HG03457 (cell line): ENCODE measurements around the gene C6orf141.
"Not testable (repeated sequence)": the region's sequence is repeated elsewhere in the genome, so short reads cannot be mapped to it uniquely, and the experiment has no call there.

Source experiments
- ATAC-seq: cut with Tn5 transposase; IDR thresholded peaks from one replicate; pipeline ENCODE4 v1.9.1; 2021; ENCODE audit warnings: moderate number of reproducible peaks; ENCODE audit not compliant: unreplicated experiment

C6orf141 gene

DNA sequence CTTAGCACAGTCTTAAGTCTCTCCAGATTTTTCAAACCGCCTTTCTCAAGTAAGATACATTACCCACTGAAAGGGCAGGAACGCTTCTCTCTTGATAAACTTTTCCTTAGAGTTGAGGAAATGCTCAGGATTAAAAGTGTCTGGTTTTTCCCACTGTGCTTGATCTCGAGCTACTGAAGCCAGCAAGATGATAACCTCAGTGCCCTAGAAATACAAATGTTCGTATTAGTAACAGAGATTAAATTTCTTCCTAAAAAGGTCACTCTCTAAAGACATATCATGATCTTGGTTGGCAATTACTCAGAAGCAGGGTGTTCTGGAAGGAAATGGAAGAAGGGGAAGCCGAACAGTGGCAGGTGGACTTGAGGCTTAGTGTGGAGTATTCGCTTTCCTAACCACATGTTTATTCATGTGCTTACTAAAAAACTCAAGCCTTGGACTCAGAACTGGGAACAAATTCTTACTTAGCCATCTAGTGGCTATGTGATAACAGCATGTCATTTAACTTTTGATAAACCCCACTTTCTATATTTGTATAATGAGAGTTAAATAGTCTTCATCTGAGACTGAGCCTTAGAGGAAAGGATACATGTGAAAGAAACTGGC is 20.1 kb downstream of the C6orf141 start:
- no peak for ATAC-seq

DNA sequence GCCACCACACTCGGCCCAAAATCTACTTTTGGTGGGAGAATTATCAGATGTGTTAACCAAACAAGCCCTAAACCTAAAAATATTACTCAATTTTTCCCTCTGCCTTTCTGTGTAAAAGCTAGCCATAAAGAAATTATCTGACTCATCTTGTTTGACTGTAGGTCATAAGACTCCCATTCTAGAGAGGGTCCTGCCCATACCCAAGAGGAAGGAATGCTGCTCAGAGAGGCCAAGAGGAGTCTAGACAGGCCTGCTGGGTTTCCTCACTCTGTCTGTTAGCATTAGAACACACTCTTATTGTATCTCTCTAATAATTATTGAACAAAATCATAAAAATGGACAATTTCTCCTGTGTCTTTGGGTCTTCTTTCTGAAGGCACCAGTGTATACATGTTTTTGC is 26.1 kb downstream of the C6orf141 start:
- ATAC-seq, result no peak

DNA sequence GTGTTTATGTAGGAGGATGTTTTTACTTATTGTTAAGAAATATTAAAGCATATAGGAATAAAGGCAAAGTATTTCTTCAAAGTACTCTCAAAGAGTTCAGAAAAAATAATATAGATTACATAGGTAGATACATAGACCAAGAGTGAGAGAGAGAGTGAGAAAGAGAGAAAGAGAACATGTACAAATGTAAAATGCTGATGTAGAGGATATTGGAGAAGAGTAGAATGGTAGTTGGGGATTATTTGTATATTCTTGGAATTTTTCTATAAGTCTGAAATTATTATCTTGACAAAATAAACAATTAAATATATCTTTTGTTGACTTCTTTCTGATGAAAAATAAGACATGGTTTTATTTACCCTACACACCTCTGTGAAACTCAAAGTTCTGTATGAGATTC is 29.2 kb downstream of the C6orf141 start:
- ATAC-seq, result no peak

DNA sequence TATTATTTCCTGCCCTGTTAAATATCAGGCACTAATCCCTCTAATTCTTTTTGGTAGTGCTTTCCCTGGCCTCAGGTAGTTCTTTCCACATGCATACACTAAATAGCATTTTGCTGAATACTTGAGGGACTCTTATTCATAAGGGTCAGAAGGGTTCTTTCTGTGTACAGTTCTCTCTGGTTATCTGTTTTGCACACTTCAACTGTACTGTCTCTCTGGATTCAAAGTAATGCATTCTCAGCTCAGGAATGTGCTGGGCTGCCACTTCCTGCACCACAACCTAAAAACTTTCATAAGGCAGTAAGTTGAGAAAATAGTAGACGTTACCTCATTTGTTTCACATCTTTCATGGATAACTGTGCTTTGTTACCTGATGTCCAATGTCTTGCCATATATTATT is 32.1 kb downstream of the C6orf141 start:
- ATAC-seq, result no peak

DNA sequence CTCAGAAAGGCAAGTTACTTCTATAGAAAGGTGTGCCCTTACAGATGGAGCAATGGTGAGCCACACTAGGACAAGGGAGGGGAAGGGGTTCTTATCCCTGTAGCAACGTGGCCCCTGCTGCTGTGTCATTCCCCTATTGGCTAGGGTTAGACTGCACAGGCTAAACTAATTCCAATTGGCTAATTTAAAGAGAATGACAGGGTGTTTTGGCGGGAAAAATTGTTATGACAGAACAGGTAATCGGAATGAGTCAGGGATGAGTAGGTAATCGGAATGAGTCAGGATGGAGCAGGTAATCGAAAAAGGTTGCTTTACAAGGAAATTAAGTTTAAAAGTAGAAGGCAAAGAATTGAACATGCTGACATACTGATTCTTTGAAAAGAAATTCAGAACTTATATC is 36.8 kb downstream of the C6orf141 start:
- not testable (repeated sequence) for ATAC-seq
